NCI-H82 treated with DMSO at 0.1 percent for 48 hours (cell line): ENCODE measurements around the gene XIST.
"Not testable (repeated sequence)": the region's sequence is repeated elsewhere in the genome, so short reads cannot be mapped to it uniquely, and the experiment has no call there.

Experiments used
- DNase-seq: peaks from one replicate; lab custom pipeline; 2025; ENCODE audit not compliant: unreplicated experiment; lab: John Stamatoyannopoulos, UW

The XIST gene

GRCh38 chrX:73852467-73852866 is at the start of gene XIST:
XIST (minus strand) TSS chrX:73852714.
- DNase-seq = no peak

- DNase-seq = not testable (repeated sequence)
Observed at GRCh38 chrX:73898315-73898714, 45.8 kb upstream of the XIST start.

- not testable (repeated sequence) for DNase-seq
Observed at GRCh38 chrX:73892515-73893090, 40.1 kb upstream of the XIST start.

GRCh38 chrX:73882260-73882659 is 29.7 kb upstream of the XIST start:
- DNase-seq = not testable (repeated sequence)

- DNase-seq = no peak
Observed at GRCh38 chrX:73877687-73878086, 25.2 kb upstream of the XIST start.

- DNase-seq = no peak
Observed at GRCh38 chrX:73876911-73877310, 24.4 kb upstream of the XIST start.

- no peak for DNase-seq
Observed at GRCh38 chrX:73868916-73869315, 16.4 kb upstream of the XIST start.

GRCh38 chrX:73867144-73867543 is 14.6 kb upstream of the XIST start:
- no peak for DNase-seq

- DNase-seq = no peak
Observed at GRCh38 chrX:73863852-73864251, 11.3 kb upstream of the XIST start.

- no peak for DNase-seq
Observed at GRCh38 chrX:73863268-73863667, 10.8 kb upstream of the XIST start.

- DNase-seq = no peak
Observed at GRCh38 chrX:73859622-73860021, 7.1 kb upstream of the XIST start.

- peak; percentile 51 for DNase-seq
Observed at GRCh38 chrX:73855546-73855945, 3.0 kb upstream of the XIST start.

GRCh38 chrX:73852022-73852421 is 492 bp downstream of the XIST start:
- DNase-seq = no peak

- no peak for DNase-seq
Observed at GRCh38 chrX:73851014-73852009, 1.2 kb downstream of the XIST start.

GRCh38 chrX:73850124-73851013 is 2.1 kb downstream of the XIST start:
- no peak for DNase-seq

- DNase-seq = no peak
Observed at GRCh38 chrX:73849073-73849472, 3.4 kb downstream of the XIST start.

GRCh38 chrX:73847991-73848390 is 4.5 kb downstream of the XIST start:
- DNase-seq = no peak

- DNase-seq = no peak
Observed at GRCh38 chrX:73847100-73847499, 5.4 kb downstream of the XIST start.

GRCh38 chrX:73842541-73843234 is 9.8 kb downstream of the XIST start:
- no peak for DNase-seq

GRCh38 chrX:73841337-73841736 is 11.2 kb downstream of the XIST start:
- DNase-seq = no peak
